Measurements from ENCODE around the gene TLK2.

DNA sequence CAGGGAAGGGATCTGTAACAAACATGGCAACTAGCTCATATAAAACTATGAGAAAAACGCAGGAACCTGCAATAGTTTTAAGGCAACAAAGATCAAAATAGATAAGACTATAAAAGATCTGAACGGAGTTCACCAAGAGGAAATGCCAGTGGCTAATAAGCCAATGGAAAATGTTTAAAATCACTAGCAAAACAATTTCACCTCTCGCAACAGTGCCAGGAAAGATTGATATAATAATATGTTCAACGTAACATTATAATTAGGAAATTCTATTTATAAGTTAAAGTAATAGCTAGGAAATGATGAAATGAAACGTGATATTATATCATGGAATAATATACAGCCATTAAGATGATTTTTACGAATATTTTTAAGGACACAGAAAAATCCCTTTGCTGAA, 164.9 kb downstream of the TLK2 start:
- TF ChIP-seq, protein P1, sequence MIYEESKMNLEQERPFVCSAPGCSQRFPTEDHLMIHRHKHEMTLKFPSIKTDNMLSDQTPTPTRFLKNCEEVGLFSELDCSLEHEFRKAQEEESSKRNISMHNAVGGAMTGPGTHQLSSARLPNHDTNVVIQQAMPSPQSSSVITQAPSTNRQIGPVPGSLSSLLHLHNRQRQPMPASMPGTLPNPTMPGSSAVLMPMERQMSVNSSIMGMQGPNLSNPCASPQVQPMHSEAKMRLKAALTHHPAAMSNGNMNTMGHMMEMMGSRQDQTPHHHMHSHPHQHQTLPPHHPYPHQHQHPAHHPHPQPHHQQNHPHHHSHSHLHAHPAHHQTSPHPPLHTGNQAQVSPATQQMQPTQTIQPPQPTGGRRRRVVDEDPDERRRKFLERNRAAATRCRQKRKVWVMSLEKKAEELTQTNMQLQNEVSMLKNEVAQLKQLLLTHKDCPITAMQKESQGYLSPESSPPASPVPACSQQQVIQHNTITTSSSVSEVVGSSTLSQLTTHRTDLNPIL (CRISPR knock-in tag; IDR thresholded peaks at IDR 0.05; ENCODE audit: low read depth) = no peak
- TF ChIP-seq, protein P2, sequence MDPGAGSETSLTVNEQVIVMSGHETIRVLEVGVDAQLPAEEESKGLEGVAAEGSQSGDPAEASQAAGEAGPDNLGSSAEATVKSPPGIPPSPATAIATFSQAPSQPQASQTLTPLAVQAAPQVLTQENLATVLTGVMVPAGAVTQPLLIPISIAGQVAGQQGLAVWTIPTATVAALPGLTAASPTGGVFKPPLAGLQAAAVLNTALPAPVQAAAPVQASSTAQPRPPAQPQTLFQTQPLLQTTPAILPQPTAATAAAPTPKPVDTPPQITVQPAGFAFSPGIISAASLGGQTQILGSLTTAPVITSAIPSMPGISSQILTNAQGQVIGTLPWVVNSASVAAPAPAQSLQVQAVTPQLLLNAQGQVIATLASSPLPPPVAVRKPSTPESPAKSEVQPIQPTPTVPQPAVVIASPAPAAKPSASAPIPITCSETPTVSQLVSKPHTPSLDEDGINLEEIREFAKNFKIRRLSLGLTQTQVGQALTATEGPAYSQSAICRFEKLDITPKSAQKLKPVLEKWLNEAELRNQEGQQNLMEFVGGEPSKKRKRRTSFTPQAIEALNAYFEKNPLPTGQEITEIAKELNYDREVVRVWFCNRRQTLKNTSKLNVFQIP (CRISPR knock-in tag; IDR thresholded peaks at IDR 0.05; ENCODE audit: borderline replicate concordance, low read depth) = no peak
- no peak for TF ChIP-seq GLIS3 (CRISPR knock-in tag; IDR thresholded peaks at IDR 0.05)
- TF ChIP-seq, protein P3, sequence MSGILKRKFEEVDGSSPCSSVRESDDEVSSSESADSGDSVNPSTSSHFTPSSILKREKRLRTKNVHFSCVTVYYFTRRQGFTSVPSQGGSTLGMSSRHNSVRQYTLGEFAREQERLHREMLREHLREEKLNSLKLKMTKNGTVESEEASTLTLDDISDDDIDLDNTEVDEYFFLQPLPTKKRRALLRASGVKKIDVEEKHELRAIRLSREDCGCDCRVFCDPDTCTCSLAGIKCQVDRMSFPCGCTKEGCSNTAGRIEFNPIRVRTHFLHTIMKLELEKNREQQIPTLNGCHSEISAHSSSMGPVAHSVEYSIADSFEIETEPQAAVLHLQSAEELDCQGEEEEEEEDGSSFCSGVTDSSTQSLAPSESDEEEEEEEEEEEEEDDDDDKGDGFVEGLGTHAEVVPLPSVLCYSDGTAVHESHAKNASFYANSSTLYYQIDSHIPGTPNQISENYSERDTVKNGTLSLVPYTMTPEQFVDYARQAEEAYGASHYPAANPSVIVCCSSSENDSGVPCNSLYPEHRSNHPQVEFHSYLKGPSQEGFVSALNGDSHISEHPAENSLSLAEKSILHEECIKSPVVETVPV (CRISPR knock-in tag; IDR thresholded peaks at IDR 0.05) = no peak
- no peak for TF ChIP-seq ISL1 (CRISPR knock-in tag; IDR thresholded peaks at IDR 0.05)
- TF ChIP-seq ARNTL (CRISPR knock-in tag; IDR thresholded peaks at IDR 0.05; ENCODE audit: borderline replicate concordance, low read depth) = no peak
- no peak for TF ChIP-seq TCF4 (CRISPR knock-in tag; IDR thresholded peaks at IDR 0.05; ENCODE audit: borderline replicate concordance)
- TF ChIP-seq ZNF70 (CRISPR knock-in tag; IDR thresholded peaks at IDR 0.05) = no peak
- TF ChIP-seq PATZ1 (CRISPR knock-in tag; IDR thresholded peaks at IDR 0.05; ENCODE audit: borderline replicate concordance) = no peak
- no peak for TF ChIP-seq BACH2 (CRISPR knock-in tag; IDR thresholded peaks at IDR 0.05; ENCODE audit: borderline replicate concordance)
- TF ChIP-seq OSR1 (CRISPR knock-in tag; IDR thresholded peaks at IDR 0.05) = no peak
